Measurements from ENCODE around the gene KLK10. TPM values are rescaled to one million over a fixed set of nuclear protein-coding genes. Genes with fewer than 3 reads are reported as not detected.

KLK10 gene
- total and polyA plus RNA-seq, 2 experiments from 2014 or later = not detected

DNA sequence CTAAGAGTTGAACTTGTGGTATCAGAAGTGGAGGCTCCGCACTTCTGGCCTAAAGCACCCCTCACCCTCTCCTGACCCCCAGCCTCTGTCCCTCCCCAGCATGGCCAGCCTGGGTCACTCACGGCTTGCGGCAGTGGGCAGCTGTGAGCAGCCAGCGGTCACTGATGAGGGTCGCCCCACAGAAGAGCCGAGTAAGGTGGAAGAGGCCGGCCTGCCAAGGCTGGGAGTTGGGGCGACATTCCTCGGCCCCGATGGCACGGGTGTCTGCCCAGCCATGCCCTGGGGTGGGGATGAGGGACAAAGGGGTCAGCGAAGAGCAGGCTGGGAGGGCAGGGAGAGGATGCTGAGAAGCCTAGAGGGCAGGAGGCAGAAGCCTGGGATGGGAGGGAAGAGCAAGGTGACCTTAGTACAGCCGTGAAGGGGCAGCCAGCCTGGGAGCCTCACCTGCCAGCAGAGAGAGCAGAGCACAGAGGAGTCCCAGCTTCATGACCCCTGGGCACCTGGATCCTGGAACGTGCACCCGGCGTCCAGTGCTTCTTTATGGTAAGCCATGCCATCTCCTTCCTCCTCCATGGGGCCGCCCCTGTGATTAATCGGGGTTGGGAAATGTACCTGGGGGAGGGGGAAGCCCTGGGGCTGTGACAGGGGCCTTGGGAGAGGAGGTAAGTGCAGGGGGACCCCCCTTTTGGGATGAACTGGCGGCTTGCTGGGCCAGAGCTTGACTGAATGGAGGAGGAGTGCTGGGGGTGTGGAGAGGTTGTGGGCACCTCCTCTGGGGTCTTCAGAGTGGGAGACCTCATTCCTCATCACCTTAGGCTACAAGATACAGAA is 10.2 kb downstream of the KLK10 start:
- Histone ChIP-seq H3K9ac (no peak overlapping the region), H3K36me3 (ENCODE audit: low read depth) (no peaks in the 10 kb centered on the region), H3K4me2 (ENCODE audit: unreplicated experiment) (no peak overlapping the region), H3K79me2 (ENCODE audit: insufficient read depth) (no peaks in the 10 kb centered on the region), H2AFZ (no peak overlapping the region), H3K4me1 (ENCODE audit: insufficient read depth) (no peaks in the 10 kb centered on the region), H3K9me2 (ENCODE audit: insufficient read depth) (no peaks in the 10 kb centered on the region), H4K20me1 (ENCODE audit: insufficient read depth) (no peaks in the 10 kb centered on the region), H3F3A (ENCODE audit: insufficient read depth) (no peaks in the 10 kb centered on the region), H3K4me3 (no peak overlapping the region), H3K27me3 (replicated peaks; ENCODE audit: insufficient read depth) (peaks cover 21% of the 10 kb centered on the region), H3K27ac (no peak overlapping the region), H3K9me3 (ENCODE audit: low read depth) (no peaks in the 10 kb centered on the region)
- in situ Hi-C loops (cut with MboI) = no loop called here
- WGBS, 2 experiments (ENCODE audit: low coverage in 1 of 2, low lambda C conversion rate in 2 of 2, missing lambda C conversion rate in 2 of 2) = 20 to 31% methylated on average over 18 to 19 of the region's 19 CpGs
- no peak for DNase-seq
- TF ChIP-seq EZH2phosphoT487 (IDR thresholded peaks at IDR 0.05; ENCODE audit: insufficient read depth, low read depth) (no peak), EZH2 (IDR thresholded peaks at IDR 0.05; ENCODE audit: insufficient read depth, poor library complexity, severe bottlenecking) (no peak)

DNA sequence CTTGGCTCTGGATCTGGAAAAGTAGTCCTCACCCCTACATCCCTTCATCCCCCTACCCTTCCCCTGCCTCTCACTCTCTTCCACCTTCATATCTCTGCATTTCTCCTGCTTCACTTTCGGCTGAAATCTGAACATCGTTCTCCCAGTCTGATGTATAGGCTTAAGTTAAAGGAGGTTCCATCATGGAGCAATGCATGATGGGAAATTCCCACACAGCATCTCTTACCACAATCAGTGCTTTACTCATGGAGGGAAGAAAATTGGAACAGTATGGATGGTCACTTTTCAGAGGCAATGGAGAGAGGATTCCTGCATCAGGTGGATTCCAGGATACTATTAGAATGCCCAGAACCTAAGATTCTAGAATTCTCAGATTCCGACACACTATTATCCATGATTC is 12.0 kb downstream of the KLK10 start:
- WGBS, 2 experiments (ENCODE audit: low coverage in 1 of 2, low lambda C conversion rate in 2 of 2, missing lambda C conversion rate in 2 of 2) = 45 to 62% methylated on average over 3 of the region's 3 CpGs
- in situ Hi-C loops (cut with MboI) = no loop called here

DNA sequence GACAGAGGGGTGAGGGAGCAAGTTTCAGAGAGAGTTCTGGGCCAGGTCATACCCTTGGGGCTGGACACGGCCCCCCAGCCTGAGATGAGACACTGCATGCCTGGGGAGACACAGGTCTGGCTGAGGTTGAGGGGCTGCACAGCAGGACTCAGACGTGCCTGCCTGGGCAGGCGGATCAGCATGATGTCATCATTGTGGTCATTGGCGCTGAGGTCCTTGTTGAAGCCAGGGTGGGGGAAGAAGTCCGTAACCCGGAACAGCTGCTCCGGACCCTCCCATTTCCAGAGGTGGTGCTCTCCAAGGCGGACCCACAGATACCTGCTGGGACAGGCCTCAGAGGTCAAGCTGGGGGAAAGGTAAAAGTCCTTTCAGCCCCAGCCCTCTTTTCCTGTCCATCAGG is 13.1 kb downstream of the KLK10 start:
- no peak for DNase-seq
- Histone ChIP-seq H3K9me3 (ENCODE audit: low read depth) (no peaks in the 10 kb centered on the region), H3K4me2 (ENCODE audit: unreplicated experiment) (no peak overlapping the region), H2AFZ (no peak overlapping the region), H3K27me3 (replicated peaks; ENCODE audit: insufficient read depth) (peaks cover 9% of the 10 kb centered on the region; the same call in 1 of the 2 replicates), H3K9me2 (ENCODE audit: insufficient read depth) (no peaks in the 10 kb centered on the region), H3K27ac (no peak overlapping the region), H3F3A (ENCODE audit: insufficient read depth) (no peaks in the 10 kb centered on the region), H3K4me3 (no peak overlapping the region), H4K20me1 (ENCODE audit: insufficient read depth) (no peaks in the 10 kb centered on the region), H3K36me3 (ENCODE audit: low read depth) (no peaks in the 10 kb centered on the region), H3K4me1 (ENCODE audit: insufficient read depth) (no peaks in the 10 kb centered on the region), H3K79me2 (ENCODE audit: insufficient read depth) (no peaks in the 10 kb centered on the region), H3K9ac (no peak overlapping the region)
- TF ChIP-seq EZH2 (IDR thresholded peaks at IDR 0.05; ENCODE audit: insufficient read depth, poor library complexity, severe bottlenecking) = no peak
- TF ChIP-seq EZH2phosphoT487 (IDR thresholded peaks at IDR 0.05; ENCODE audit: insufficient read depth, low read depth) = no peak
- in situ Hi-C loops (cut with MboI) = no loop called here
- 23 to 25% methylated on average over 8 of the region's 8 CpGs for WGBS, 2 experiments (ENCODE audit: low coverage in 1 of 2, low lambda C conversion rate in 2 of 2, missing lambda C conversion rate in 2 of 2)

More for the DNA sequence above, 12.0 kb downstream of the KLK10 start:
- peaks cover 14% of the 10 kb centered on the region; the same call in 1 of the 2 replicates for H3K27me3 ChIP-seq (replicated peaks; ENCODE audit: insufficient read depth)
- no peaks in the 10 kb centered on the region for H3K4me1 ChIP-seq (ENCODE audit: insufficient read depth)
- H2AFZ ChIP-seq = no peak overlapping the region
- H3F3A ChIP-seq (ENCODE audit: insufficient read depth) = no peaks in the 10 kb centered on the region
- H3K4me2 ChIP-seq (ENCODE audit: unreplicated experiment) = no peak overlapping the region
- H4K20me1 ChIP-seq (ENCODE audit: insufficient read depth) = no peaks in the 10 kb centered on the region
- H3K4me3 ChIP-seq = no peak overlapping the region
- H3K9me2 ChIP-seq (ENCODE audit: insufficient read depth) = no peaks in the 10 kb centered on the region
- no peak for DNase-seq
- H3K27ac ChIP-seq = no peak overlapping the region
- H3K36me3 ChIP-seq (ENCODE audit: low read depth) = no peaks in the 10 kb centered on the region
- TF ChIP-seq EZH2phosphoT487 (IDR thresholded peaks at IDR 0.05; ENCODE audit: insufficient read depth, low read depth) (no peak), EZH2 (IDR thresholded peaks at IDR 0.05; ENCODE audit: insufficient read depth, poor library complexity, severe bottlenecking) (no peak)
- H3K79me2 ChIP-seq (ENCODE audit: insufficient read depth) = no peaks in the 10 kb centered on the region
- no peak overlapping the region for H3K9ac ChIP-seq
- H3K9me3 ChIP-seq (ENCODE audit: low read depth) = no peaks in the 10 kb centered on the region

DNA sequence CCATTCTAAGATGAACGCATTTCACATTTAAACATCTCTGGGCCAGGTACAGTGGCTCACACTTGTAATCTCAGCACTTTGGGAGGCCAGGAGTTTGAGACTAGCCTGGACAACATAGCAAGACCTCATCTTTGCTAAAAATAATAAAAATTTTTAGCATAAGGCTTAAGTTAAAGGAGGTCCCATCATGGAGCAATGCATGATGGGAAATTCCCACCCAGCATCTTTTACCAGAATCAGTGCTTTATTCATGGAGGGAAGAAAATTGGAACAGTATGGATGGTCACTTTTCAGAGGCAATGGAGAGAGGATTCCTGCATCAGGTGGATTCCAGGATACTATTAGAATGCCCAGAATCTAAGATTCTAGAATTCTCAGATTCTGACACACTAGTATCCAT is 14.3 kb downstream of the KLK10 start:
- no peaks in the 10 kb centered on the region for H3K9me3 ChIP-seq (ENCODE audit: low read depth)
- WGBS, 2 experiments (ENCODE audit: low coverage in 1 of 2, low lambda C conversion rate in 2 of 2, missing lambda C conversion rate in 2 of 2) = 62 to 74% methylated on average over 1 of the region's 1 CpG
- H3K9me2 ChIP-seq (ENCODE audit: insufficient read depth) = no peaks in the 10 kb centered on the region
- no peak overlapping the region for H3K9ac ChIP-seq
- H3K79me2 ChIP-seq (ENCODE audit: insufficient read depth) = no peaks in the 10 kb centered on the region
- no peaks in the 10 kb centered on the region for H3K36me3 ChIP-seq (ENCODE audit: low read depth)
- in situ Hi-C loops (cut with MboI) = no loop called here
- H4K20me1 ChIP-seq (ENCODE audit: insufficient read depth) = no peaks in the 10 kb centered on the region
- peaks cover 3% of the 10 kb centered on the region; the same call in 1 of the 2 replicates for H3K27me3 ChIP-seq (replicated peaks; ENCODE audit: insufficient read depth)
- no peak overlapping the region for H3K27ac ChIP-seq
- no peak for DNase-seq
- H2AFZ ChIP-seq = no peak overlapping the region
- H3K4me2 ChIP-seq (ENCODE audit: unreplicated experiment) = no peak overlapping the region
- no peak overlapping the region for H3K4me3 ChIP-seq
- H3K4me1 ChIP-seq (ENCODE audit: insufficient read depth) = no peaks in the 10 kb centered on the region
- TF ChIP-seq EZH2phosphoT487 (IDR thresholded peaks at IDR 0.05; ENCODE audit: insufficient read depth, low read depth) (no peak), EZH2 (IDR thresholded peaks at IDR 0.05; ENCODE audit: insufficient read depth, poor library complexity, severe bottlenecking) (no peak)
- H3F3A ChIP-seq (ENCODE audit: insufficient read depth) = no peaks in the 10 kb centered on the region
